Natural killer cell treated with Interleukin-12 subunit alpha and Interleukin-12 subunit beta and Interleukin-15 and Interleukin-18, amount 100 ng/mL, for 72 hours (primary cell): Measurements from ENCODE around the gene AGBL4. TPM values are rescaled to one million over a fixed set of nuclear protein-coding genes. Genes with fewer than 3 reads are reported as not detected.

Experiments used
- ATAC-seq, 2 donors: fragments of 150-1000 bp; cut with Tn5 transposase in 1 of 2; sonication (Bioruptor Pico), chemical (Tn5 transposase) in 1 of 2; 2 replicates each; pipeline ENCODE4 v1.10.0; 2021
- DNase-seq: peaks from one replicate; pipeline ENCODE4 v3.0.0; 2022; ENCODE audit warnings: low spot score
- H3K27ac Mint-ChIP-seq, 2 donors: 1 replicate in 1 of 2; 2 replicates in 1 of 2; pipeline ENCODE4 v1.8.0; 2022; ENCODE audit warnings: mixed read lengths in 2 of 2, mild to moderate bottlenecking in 1 of 2, moderate library complexity in 1 of 2
- H3K27me3 Mint-ChIP-seq, 2 donors: 1 replicate in 1 of 2; 2 replicates in 1 of 2; pipeline ENCODE4 v1.8.0; 2022; ENCODE audit warnings: mixed read lengths in 2 of 2
- H3K36me3 Mint-ChIP-seq: one replicate; pipeline ENCODE4 v1.8.0; 2022; ENCODE audit warnings: mixed read lengths
- H3K4me1 Mint-ChIP-seq, 2 donors: 1 replicate in 1 of 2; 2 replicates in 1 of 2; pipeline ENCODE4 v1.8.0; 2022; ENCODE audit warnings: low read depth in 2 of 2, mixed read lengths in 2 of 2, mild to moderate bottlenecking in 1 of 2
- H3K4me3 Mint-ChIP-seq: one replicate; pipeline ENCODE4 v1.8.0; 2022; ENCODE audit warnings: mixed read lengths
- H3K9me3 Mint-ChIP-seq: 2 replicates; pipeline ENCODE4 v1.8.0; 2022; ENCODE audit warnings: mixed read lengths
- total RNA-seq, 2 donors: library from RNA; stranded (reverse); gene quantifications; one replicate each; pipeline ENCODE4 v1.2.3, GENCODE V29; 2022

The AGBL4 gene
- total RNA-seq, 2 donors from 2014 or later: 0.19 TPM; not detected in 1

GRCh38 chr1:48936436-48936835 lies 1087.3 kb downstream of the AGBL4 start:
- Mint-ChIP-seq H3K27me3 (no peaks in the 10 kb centered on the region), H3K4me1 (no peaks in the 10 kb centered on the region), H3K27ac (no peak overlapping the region), H3K4me3 (no peak overlapping the region), H3K36me3 (no peaks in the 10 kb centered on the region), H3K9me3 (peaks cover 6% of the 10 kb centered on the region)
- no peak for DNase-seq
- ATAC-seq: no peak

- Mint-ChIP-seq H3K27ac (no peak overlapping the region), H3K27me3 (no peaks in the 10 kb centered on the region), H3K4me1 (no peaks in the 10 kb centered on the region), H3K36me3 (no peaks in the 10 kb centered on the region), H3K4me3 (no peak overlapping the region), H3K9me3 (peaks cover 3% of the 10 kb centered on the region)
- DNase-seq (no peak), ATAC-seq (no peak)
Measured at GRCh38 chr1:48932366-48932765, 1091.4 kb downstream of the AGBL4 start.

GRCh38 chr1:48931506-48932192 lies 1092.1 kb downstream of the AGBL4 start:
- H3K27me3 Mint-ChIP-seq: no peaks in the 10 kb centered on the region
- DNase-seq (no peak), ATAC-seq (no peak)
- peaks cover 3% of the 10 kb centered on the region for H3K9me3 Mint-ChIP-seq
- no peak overlapping the region for H3K27ac Mint-ChIP-seq
- H3K36me3 Mint-ChIP-seq: no peaks in the 10 kb centered on the region
- no peaks in the 10 kb centered on the region for H3K4me1 Mint-ChIP-seq
- no peak overlapping the region for H3K4me3 Mint-ChIP-seq

GRCh38 chr1:48930011-48930410 lies 1093.7 kb downstream of the AGBL4 start:
- no peak for ATAC-seq
- no peak for DNase-seq
- no peaks in the 10 kb centered on the region for H3K36me3 Mint-ChIP-seq
- H3K27me3 Mint-ChIP-seq: no peaks in the 10 kb centered on the region
- peaks cover 3% of the 10 kb centered on the region for H3K9me3 Mint-ChIP-seq
- no peak overlapping the region for H3K27ac Mint-ChIP-seq
- no peaks in the 10 kb centered on the region for H3K4me1 Mint-ChIP-seq
- no peak overlapping the region for H3K4me3 Mint-ChIP-seq

GRCh38 chr1:48924099-48924498 lies 1099.7 kb downstream of the AGBL4 start:
- Mint-ChIP-seq H3K27me3 (no peaks in the 10 kb centered on the region), H3K4me3 (no peak overlapping the region), H3K36me3 (no peaks in the 10 kb centered on the region), H3K27ac (no peak overlapping the region), H3K4me1 (no peaks in the 10 kb centered on the region), H3K9me3 (no peaks in the 10 kb centered on the region)
- no peak for ATAC-seq
- no peak for DNase-seq

GRCh38 chr1:48923116-48923515 lies 1100.6 kb downstream of the AGBL4 start:
- Mint-ChIP-seq H3K36me3 (no peaks in the 10 kb centered on the region), H3K4me1 (no peaks in the 10 kb centered on the region), H3K4me3 (no peak overlapping the region), H3K27ac (no peak overlapping the region), H3K9me3 (no peaks in the 10 kb centered on the region), H3K27me3 (no peaks in the 10 kb centered on the region)
- no peak for DNase-seq
- no peak for ATAC-seq

- Mint-ChIP-seq H3K27me3 (peaks cover 0 to 3% of the 10 kb centered on the region in 2 donors), H3K27ac (no peak overlapping the region), H3K9me3 (no peaks in the 10 kb centered on the region), H3K4me1 (no peaks in the 10 kb centered on the region), H3K36me3 (no peaks in the 10 kb centered on the region), H3K4me3 (no peak overlapping the region)
- ATAC-seq (no peak), DNase-seq (no peak)
Measured at GRCh38 chr1:48920851-48921250, 1102.9 kb downstream of the AGBL4 start.

GRCh38 chr1:48917901-48918603 lies 1105.7 kb downstream of the AGBL4 start:
- Mint-ChIP-seq H3K4me3 (no peak overlapping the region), H3K27me3 (peaks cover 0 to 3% of the 10 kb centered on the region in 2 donors), H3K4me1 (no peaks in the 10 kb centered on the region), H3K27ac (no peak overlapping the region), H3K36me3 (no peaks in the 10 kb centered on the region), H3K9me3 (no peaks in the 10 kb centered on the region)
- DNase-seq (no peak), ATAC-seq (no peak)

GRCh38 chr1:48917070-48917454 lies 1106.7 kb downstream of the AGBL4 start:
- Mint-ChIP-seq H3K36me3 (no peaks in the 10 kb centered on the region), H3K4me3 (no peak overlapping the region), H3K27me3 (peaks cover 0 to 3% of the 10 kb centered on the region in 2 donors), H3K27ac (no peak overlapping the region), H3K4me1 (no peaks in the 10 kb centered on the region), H3K9me3 (no peaks in the 10 kb centered on the region)
- ATAC-seq (no peak), DNase-seq (no peak)

GRCh38 chr1:48916130-48917069 lies 1107.4 kb downstream of the AGBL4 start:
- Mint-ChIP-seq H3K27ac (no peak overlapping the region), H3K27me3 (peaks cover 0 to 3% of the 10 kb centered on the region in 2 donors), H3K4me1 (no peaks in the 10 kb centered on the region), H3K4me3 (no peak overlapping the region), H3K36me3 (no peaks in the 10 kb centered on the region), H3K9me3 (no peaks in the 10 kb centered on the region)
- no peak for DNase-seq
- no peak for ATAC-seq

- Mint-ChIP-seq H3K36me3 (no peaks in the 10 kb centered on the region), H3K27ac (no peak overlapping the region), H3K9me3 (no peaks in the 10 kb centered on the region), H3K4me1 (no peaks in the 10 kb centered on the region), H3K27me3 (no peaks in the 10 kb centered on the region), H3K4me3 (no peak overlapping the region)
- ATAC-seq: no peak
- no peak for DNase-seq
Measured at GRCh38 chr1:48908606-48909005, 1115.1 kb downstream of the AGBL4 start.

GRCh38 chr1:48906729-48907128 lies 1117.0 kb downstream of the AGBL4 start:
- Mint-ChIP-seq H3K27me3 (peaks cover under 1 to 11% of the 10 kb centered on the region in 2 donors), H3K27ac (no peak overlapping the region), H3K36me3 (no peaks in the 10 kb centered on the region), H3K9me3 (no peaks in the 10 kb centered on the region), H3K4me3 (no peak overlapping the region), H3K4me1 (no peaks in the 10 kb centered on the region)
- DNase-seq (no peak), ATAC-seq (no peak)

GRCh38 chr1:48906164-48906563 lies 1117.6 kb downstream of the AGBL4 start:
- no peaks in the 10 kb centered on the region for H3K9me3 Mint-ChIP-seq
- H3K4me1 Mint-ChIP-seq: no peaks in the 10 kb centered on the region
- peaks cover 2 to 15% of the 10 kb centered on the region in 2 donors for H3K27me3 Mint-ChIP-seq
- DNase-seq (no peak), ATAC-seq (no peak)
- no peak overlapping the region for H3K4me3 Mint-ChIP-seq
- H3K27ac Mint-ChIP-seq: no peak overlapping the region
- H3K36me3 Mint-ChIP-seq: no peaks in the 10 kb centered on the region

GRCh38 chr1:48903291-48903690 lies 1120.5 kb downstream of the AGBL4 start:
- no peak overlapping the region for H3K4me3 Mint-ChIP-seq

More at GRCh38 chr1:48903291-48903690, 1120.5 kb downstream of the AGBL4 start:
- Mint-ChIP-seq H3K4me1 (no peaks in the 10 kb centered on the region), H3K27ac (no peak overlapping the region), H3K27me3 (peaks cover 2 to 21% of the 10 kb centered on the region in 2 donors), H3K9me3 (no peaks in the 10 kb centered on the region), H3K36me3 (no peaks in the 10 kb centered on the region)
- DNase-seq: no peak
- ATAC-seq: no peak
